Uterus (tissue), 4 donors: ENCODE results near the gene SERPINI1. TPM values are rescaled to one million over a fixed set of nuclear protein-coding genes. Genes with fewer than 3 reads are reported as not detected.

ENCODE experiments used
- DNase-seq, 2 donors: peaks; one replicate each; pipeline ENCODE4 v3.0.0-alpha.2; 2019 to 2020
- H3K27ac ChIP-seq, 2 donors: fragments of 200-600 bp; sonication (generic); 1 replicate in 1 of 2; 2 replicates in 1 of 2; pipeline ENCODE4 v1.5.1; 2016 to 2018
- H3K27me3 ChIP-seq, 2 donors: fragments of 200-600 bp; sonication (generic); one replicate each; pipeline ENCODE4 v1.5.1; 2018 to 2019; ENCODE audit warnings: control low read depth in 1 of 2
- H3K36me3 ChIP-seq, 2 donors: fragments of 200-600 bp; sonication (generic); one replicate each; pipeline ENCODE4 v1.5.1; 2019; ENCODE audit warnings: control low read depth in 1 of 2
- H3K4me1 ChIP-seq, 2 donors: fragments of 200-600 bp; sonication (generic); one replicate each; pipeline ENCODE4 v1.5.1; 2018 to 2019; ENCODE audit warnings: control low read depth in 1 of 2
- H3K4me3 ChIP-seq, 2 donors: fragments of 200-600 bp; sonication (generic); 1 replicate in 1 of 2; 2 replicates in 1 of 2; pipeline ENCODE4 v1.5.1; 2018 to 2019; ENCODE audit warnings: mild to moderate bottlenecking in 1 of 2
- H3K9me3 ChIP-seq, 2 donors: fragments of 200-600 bp; sonication (generic); one replicate each; pipeline ENCODE4 v1.5.1; 2019; ENCODE audit warnings: control low read depth in 1 of 2
- CTCF ChIP-seq, 4 experiments: fragments of 200-600 bp in 2 of 4; fragments of 450-650 bp in 2 of 4; sonication (generic) in 2 of 4; IDR thresholded peaks; one replicate each; pipeline ENCODE4 v1.5.1; 2016 to 2019; ENCODE audit warnings: antibody characterized with exemption in 4 of 4, mild to moderate bottlenecking in 2 of 4, moderate library complexity in 1 of 4
- POLR2A ChIP-seq, 2 donors: fragments of 450-650 bp; IDR thresholded peaks; one replicate each; pipeline ENCODE4 v1.6.1; 2016; ENCODE audit warnings: antibody characterized with exemption in 2 of 2, mild to moderate bottlenecking in 1 of 2, moderate library complexity in 1 of 2
- intact Hi-C: fragments of 100-400 bp; cut with DNase I; formaldehyde crosslinking; loops from one replicate; pipeline ENCODE4 v1.15.1; 2023; ENCODE audit warnings: low total_unique reads
- total RNA-seq, 4 donors: library from RNA; depleted of rRNA in 3 of 4; stranded (reverse); fragments of >200 nt in 3 of 4; gene quantifications; one replicate each; pipeline versions ENCODE4 v1.1.0 to v1.2.4, GENCODE V29; 2014 to 2023
- donor health status: DM: yes; HTN: yes; CAD: no.

SERPINI1 gene
- total RNA-seq, 4 donors from 2014 or later: 2.9 to 35.0 (median 8.8) TPM

DNA sequence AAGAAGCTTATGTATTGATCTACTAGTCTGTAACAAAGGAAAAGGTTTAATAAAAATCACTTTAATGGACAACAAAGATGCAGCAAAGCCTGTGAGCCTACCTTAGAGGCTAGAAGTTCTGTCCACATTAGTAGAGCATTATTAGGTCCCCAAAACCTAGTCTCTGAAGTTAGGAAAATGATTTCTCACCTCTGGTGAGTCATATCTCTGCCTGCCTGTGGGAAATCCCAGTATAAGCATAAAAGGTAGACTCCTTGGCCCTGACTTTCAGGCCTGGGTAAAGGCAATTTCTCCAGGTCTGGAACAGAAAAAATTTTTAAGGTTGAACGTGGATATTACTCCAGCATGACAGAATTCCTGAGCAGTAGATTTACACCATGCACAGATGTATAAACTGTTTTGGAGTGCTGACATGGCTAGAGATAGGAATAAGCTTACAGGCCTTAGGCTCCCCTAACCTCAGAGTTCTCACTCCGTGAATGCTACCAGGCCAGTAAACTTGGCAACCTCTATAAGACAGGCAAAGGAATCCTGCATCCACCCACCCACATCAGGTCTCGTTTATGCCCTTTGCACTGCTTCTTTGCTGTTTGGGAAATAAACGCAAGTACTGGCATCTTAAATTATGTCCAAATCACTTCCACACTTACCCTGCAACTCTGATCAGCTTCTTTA, 104.1 kb downstream of the SERPINI1 start:
- H3K36me3 ChIP-seq: no peaks in the 10 kb centered on the region
- no peak for DNase-seq
- intact Hi-C loops: no loop called here
- TF ChIP-seq CTCF (IDR thresholded peaks at IDR 0.05): no peak
- no peak for TF ChIP-seq POLR2A (IDR thresholded peaks at IDR 0.05)
- no peaks in the 10 kb centered on the region for H3K4me1 ChIP-seq
- no peaks in the 10 kb centered on the region for H3K27me3 ChIP-seq
- no peaks in the 10 kb centered on the region for H3K9me3 ChIP-seq
- no peak overlapping the region for H3K27ac ChIP-seq
- H3K4me3 ChIP-seq: no peak overlapping the region

DNA sequence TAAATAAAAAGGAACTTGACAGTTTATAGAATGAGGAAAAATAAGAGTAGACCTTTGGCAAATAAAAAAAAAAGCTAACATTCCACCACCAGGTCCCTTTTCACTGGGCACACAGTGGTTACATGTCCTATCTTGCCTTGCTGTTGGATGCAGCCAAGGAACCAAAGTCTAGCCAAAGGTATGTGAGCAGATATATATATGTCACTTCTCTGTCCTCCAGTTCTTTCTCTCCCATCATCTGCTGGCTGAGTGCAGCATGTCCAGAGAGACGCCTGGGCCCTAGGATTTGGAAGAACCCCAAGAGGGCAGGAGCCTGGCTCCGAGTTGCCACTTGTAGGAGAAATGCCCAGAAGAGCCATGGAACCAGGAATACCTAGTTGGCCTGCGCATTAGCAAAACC, 104.7 kb downstream of the SERPINI1 start:
- H3K9me3 ChIP-seq: no peaks in the 10 kb centered on the region
- H3K27ac ChIP-seq: no peak overlapping the region
- DNase-seq: no peak
- H3K4me3 ChIP-seq: no peak overlapping the region
- no peaks in the 10 kb centered on the region for H3K4me1 ChIP-seq
- no peaks in the 10 kb centered on the region for H3K36me3 ChIP-seq
- TF ChIP-seq CTCF (IDR thresholded peaks at IDR 0.05) (no peak), POLR2A (IDR thresholded peaks at IDR 0.05) (no peak)
- no peaks in the 10 kb centered on the region for H3K27me3 ChIP-seq
- intact Hi-C loops: no loop called here

DNA sequence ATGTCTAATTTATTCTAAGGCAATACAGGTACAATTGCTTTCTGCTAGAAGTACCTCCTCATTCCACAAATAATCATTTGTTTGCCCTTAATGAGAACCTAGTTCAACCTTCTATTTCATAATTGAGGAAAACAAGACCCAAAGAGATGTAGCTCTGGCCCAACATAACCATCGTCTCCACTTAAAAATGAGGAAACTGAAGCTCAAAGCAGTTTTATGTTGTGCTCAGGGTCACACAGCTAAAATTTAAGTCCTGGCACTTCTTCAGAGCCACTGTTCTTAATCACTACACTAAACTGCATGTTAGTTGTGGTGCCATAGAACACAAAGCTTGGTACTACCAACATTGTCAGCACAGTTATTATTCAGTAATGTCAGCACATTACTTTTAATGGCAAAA, 108.0 kb downstream of the SERPINI1 start:
- no peaks in the 10 kb centered on the region for H3K27me3 ChIP-seq
- no peak overlapping the region for H3K27ac ChIP-seq
- no peak for DNase-seq
- no peaks in the 10 kb centered on the region for H3K36me3 ChIP-seq
- no peak overlapping the region for H3K4me3 ChIP-seq
- H3K9me3 ChIP-seq: no peaks in the 10 kb centered on the region
- TF ChIP-seq CTCF (IDR thresholded peaks at IDR 0.05) (no peak), POLR2A (IDR thresholded peaks at IDR 0.05) (no peak)
- intact Hi-C loops: no loop called here
- no peaks in the 10 kb centered on the region for H3K4me1 ChIP-seq

GRCh38 chr3:167843886-167844285, 108.4 kb downstream of the SERPINI1 start:
- intact Hi-C loops: no loop called here
- Histone ChIP-seq H3K27me3 (no peaks in the 10 kb centered on the region), H3K9me3 (no peaks in the 10 kb centered on the region), H3K36me3 (no peaks in the 10 kb centered on the region), H3K4me1 (no peaks in the 10 kb centered on the region), H3K4me3 (no peak overlapping the region), H3K27ac (no peak overlapping the region)
- no peak for DNase-seq
- TF ChIP-seq POLR2A (IDR thresholded peaks at IDR 0.05) (no peak), CTCF (IDR thresholded peaks at IDR 0.05) (no peak)

DNA sequence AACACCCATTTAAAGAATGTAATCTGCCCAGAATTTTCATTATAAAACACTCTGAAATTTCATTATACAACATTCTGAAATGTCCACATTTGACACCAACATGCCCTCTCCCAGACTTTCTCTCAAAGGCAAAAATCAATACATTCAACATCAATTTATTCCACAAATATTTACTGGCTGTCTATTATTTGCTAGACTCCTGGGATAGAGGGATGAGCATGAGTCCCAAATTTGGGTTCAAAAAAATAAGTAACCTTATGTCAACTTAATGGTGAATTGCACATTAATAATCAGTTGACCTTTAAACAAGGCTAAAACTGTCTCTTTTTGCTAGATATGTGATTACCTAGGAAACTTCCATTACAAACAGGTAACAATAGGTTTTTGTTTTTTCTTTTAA, 109.0 kb downstream of the SERPINI1 start:
- no peak for DNase-seq
- no peaks in the 10 kb centered on the region for H3K36me3 ChIP-seq
- TF ChIP-seq POLR2A (IDR thresholded peaks at IDR 0.05) (no peak), CTCF (IDR thresholded peaks at IDR 0.05) (no peak)
- intact Hi-C loops: no loop called here
- H3K4me1 ChIP-seq: no peaks in the 10 kb centered on the region
- H3K9me3 ChIP-seq: no peaks in the 10 kb centered on the region
- H3K27ac ChIP-seq: no peak overlapping the region
- no peaks in the 10 kb centered on the region for H3K27me3 ChIP-seq
- no peak overlapping the region for H3K4me3 ChIP-seq
